Thyroid gland (tissue), 4 donors: Measurements from ENCODE around the gene SLC30A3. TPM values are rescaled to one million over a fixed set of nuclear protein-coding genes. Genes with fewer than 3 reads are reported as not detected.

Experiments
- DNase-seq, 2 donors: peaks; one replicate each; pipeline ENCODE4 v3.0.0-alpha.2; 2019
- H3K27ac ChIP-seq, 3 donors: fragments of 200-600 bp; sonication (generic); 1 replicate in 2 of 3; 2 replicates in 1 of 3; pipeline ENCODE4 v1.5.1; 2016 to 2019; ENCODE audit warnings: mild to moderate bottlenecking in 1 of 3, moderate library complexity in 1 of 3
- H3K27me3 ChIP-seq: fragments of 200-600 bp; sonication (generic); one replicate; pipeline ENCODE4 v1.5.1; 2019
- H3K36me3 ChIP-seq, 2 donors: fragments of 200-600 bp; sonication (generic); one replicate each; pipeline ENCODE4 v1.5.1; 2016 to 2019
- H3K4me1 ChIP-seq, 2 donors: fragments of 200-600 bp; sonication (generic); one replicate each; pipeline ENCODE4 v1.5.1; 2017 to 2019
- H3K4me3 ChIP-seq, 3 donors: fragments of 200-600 bp; sonication (generic); replicated peaks in 1 of 3; 1 replicate in 2 of 3; 2 replicates in 1 of 3; pipeline ENCODE4 v1.5.1; 2016; ENCODE audit warnings: mild to moderate bottlenecking in 1 of 3
- H3K9me3 ChIP-seq: fragments of 200-600 bp; sonication (generic); one replicate; pipeline ENCODE4 v1.5.1; 2017
- POLR2A ChIP-seq, 2 donors: fragments of 450-650 bp; IDR thresholded peaks; one replicate each; pipeline ENCODE4 v1.6.1; 2017; ENCODE audit warnings: antibody characterized with exemption in 2 of 2, mild to moderate bottlenecking in 2 of 2, moderate library complexity in 1 of 2
- WGBS, 2 donors: methylation state at CpG; one replicate each; pipeline ENCODE4 v1.1.5; 2017; 5-methylcytosine and 5-hydroxymethylcytosine counted together
- intact Hi-C: fragments of 100-400 bp; cut with DNase I; formaldehyde crosslinking; loops from one replicate; pipeline ENCODE4 v1.15.1; 2023
- total RNA-seq, 4 donors: library from RNA; depleted of rRNA; stranded (reverse); fragments of >200 nt; gene quantifications; one replicate each; pipeline ENCODE4 v1.2.3, GENCODE V29; 2016
- TF ChIP-seq, protein P1 (sequence below), 6 experiments: fragments of 200-600 bp in 3 of 6; fragments of 450-650 bp in 3 of 6; sonication (generic) in 3 of 6; IDR thresholded peaks; one replicate each; pipeline ENCODE4 v1.5.1; 2016 to 2019; ENCODE audit warnings: antibody characterized with exemption in 6 of 6, mild to moderate bottlenecking in 2 of 6, inconsistent platforms in 1 of 6, moderate library complexity in 1 of 6

The SLC30A3 gene
- total RNA-seq, 4 donors from 2014 or later, result 0.33 to 0.98 (median 0.80) TPM

DNA sequence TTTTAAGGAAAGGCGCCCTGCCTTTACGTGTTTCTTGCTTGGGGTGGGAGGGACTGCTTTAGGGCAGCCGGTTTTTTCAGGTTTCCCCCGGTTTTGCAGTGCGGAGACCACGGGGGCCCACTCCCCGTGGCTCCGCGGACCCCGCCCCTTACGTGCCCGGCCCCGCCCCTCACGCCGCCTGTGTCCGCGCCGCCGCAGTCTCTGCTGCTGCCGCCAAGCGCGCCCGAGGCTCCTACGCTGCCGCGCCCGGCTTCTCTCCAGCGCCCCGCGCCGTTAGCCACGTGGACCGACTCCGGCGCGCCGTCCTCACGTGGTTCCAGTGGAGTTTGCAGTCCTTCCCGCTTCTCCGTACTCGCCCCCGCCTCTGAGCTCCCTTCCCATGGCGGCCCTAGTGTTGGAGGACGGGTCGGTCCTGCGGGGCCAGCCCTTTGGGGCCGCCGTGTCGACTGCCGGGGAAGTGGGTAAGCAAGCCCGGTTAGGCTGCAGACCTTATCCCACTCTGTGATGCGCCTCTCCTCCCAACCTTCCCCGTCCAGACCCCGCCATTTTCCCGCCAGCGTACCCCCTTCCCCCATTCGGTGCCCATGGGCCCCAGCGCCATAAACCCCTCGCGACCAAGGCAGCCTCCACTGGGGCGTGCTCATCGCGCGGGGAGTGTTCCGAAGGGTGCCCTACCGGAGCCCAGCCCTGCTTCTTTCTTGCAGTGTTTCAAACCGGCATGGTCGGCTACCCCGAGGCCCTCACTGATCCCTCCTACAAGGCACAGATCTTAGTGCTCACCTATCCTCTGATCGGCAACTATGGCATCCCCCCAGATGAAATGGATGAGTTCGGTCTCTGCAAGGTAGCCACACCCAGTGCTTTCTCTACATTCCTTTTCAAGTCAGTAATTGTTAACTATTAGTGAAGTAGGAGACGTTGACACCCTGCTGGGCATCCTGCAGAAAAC, 45.4 kb downstream of the SLC30A3 start, which contains the start of gene CAD:
Gene CAD (plus strand): TSS at position 197 of the 949 bp plus-strand sequence. CDS start 183 bp downstream, at position 380.
- Histone ChIP-seq H3K9me3 (no peaks in the 10 kb centered on the region), H3K4me3 (peak within 1 kb of the TSS; percentile 37 to 76 (median 64)), H3K36me3 (peaks cover 0 to 12% of the 10 kb centered on the region in 2 donors), H3K27me3 (no peaks in the 10 kb centered on the region), H3K27ac (peak within 1 kb of the TSS in 2 of 3 donors; percentile 30 to 47), H3K4me1 (peaks cover 14 to 20% of the 10 kb centered on the region in 2 donors)
- intact Hi-C loops, result no loop called here
- 1 to 4% methylated on average over 35 to 40 of the region's 72 CpGs for WGBS, 2 donors
- TF ChIP-seq POLR2A (IDR thresholded peaks at IDR 0.05), result peak in 1 of 2 donors; percentile 41
- TF ChIP-seq, protein P1, sequence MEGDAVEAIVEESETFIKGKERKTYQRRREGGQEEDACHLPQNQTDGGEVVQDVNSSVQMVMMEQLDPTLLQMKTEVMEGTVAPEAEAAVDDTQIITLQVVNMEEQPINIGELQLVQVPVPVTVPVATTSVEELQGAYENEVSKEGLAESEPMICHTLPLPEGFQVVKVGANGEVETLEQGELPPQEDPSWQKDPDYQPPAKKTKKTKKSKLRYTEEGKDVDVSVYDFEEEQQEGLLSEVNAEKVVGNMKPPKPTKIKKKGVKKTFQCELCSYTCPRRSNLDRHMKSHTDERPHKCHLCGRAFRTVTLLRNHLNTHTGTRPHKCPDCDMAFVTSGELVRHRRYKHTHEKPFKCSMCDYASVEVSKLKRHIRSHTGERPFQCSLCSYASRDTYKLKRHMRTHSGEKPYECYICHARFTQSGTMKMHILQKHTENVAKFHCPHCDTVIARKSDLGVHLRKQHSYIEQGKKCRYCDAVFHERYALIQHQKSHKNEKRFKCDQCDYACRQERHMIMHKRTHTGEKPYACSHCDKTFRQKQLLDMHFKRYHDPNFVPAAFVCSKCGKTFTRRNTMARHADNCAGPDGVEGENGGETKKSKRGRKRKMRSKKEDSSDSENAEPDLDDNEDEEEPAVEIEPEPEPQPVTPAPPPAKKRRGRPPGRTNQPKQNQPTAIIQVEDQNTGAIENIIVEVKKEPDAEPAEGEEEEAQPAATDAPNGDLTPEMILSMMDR (IDR thresholded peaks at IDR 0.05), result peak in 4 of 6 experiments; percentile 22 to 43 (median 34)
- peak; percentile 79 to 80 for DNase-seq

- peaks cover 14 to 20% of the 10 kb centered on the region in 2 donors for H3K4me1 ChIP-seq
- no peak for TF ChIP-seq POLR2A (IDR thresholded peaks at IDR 0.05)
- TF ChIP-seq, protein P1 (IDR thresholded peaks at IDR 0.05), result no peak
- DNase-seq, result no peak
- 86 to 90% methylated on average over 13 of the region's 13 CpGs for WGBS, 2 donors
- H3K36me3 ChIP-seq, result peaks cover 0 to 9% of the 10 kb centered on the region in 2 donors
- no peaks in the 10 kb centered on the region for H3K9me3 ChIP-seq
- peak overlapping the region in 1 of 3 donors; percentile 47 for H3K27ac ChIP-seq
- no peaks in the 10 kb centered on the region for H3K27me3 ChIP-seq
- H3K4me3 ChIP-seq, result peak overlapping the region in 2 of 3 donors; percentile 37 to 64
- intact Hi-C loops, result no loop called here
These were observed 46.3 kb downstream of the SLC30A3 start for GRCh38 chr2:27216416-27217137.

DNA sequence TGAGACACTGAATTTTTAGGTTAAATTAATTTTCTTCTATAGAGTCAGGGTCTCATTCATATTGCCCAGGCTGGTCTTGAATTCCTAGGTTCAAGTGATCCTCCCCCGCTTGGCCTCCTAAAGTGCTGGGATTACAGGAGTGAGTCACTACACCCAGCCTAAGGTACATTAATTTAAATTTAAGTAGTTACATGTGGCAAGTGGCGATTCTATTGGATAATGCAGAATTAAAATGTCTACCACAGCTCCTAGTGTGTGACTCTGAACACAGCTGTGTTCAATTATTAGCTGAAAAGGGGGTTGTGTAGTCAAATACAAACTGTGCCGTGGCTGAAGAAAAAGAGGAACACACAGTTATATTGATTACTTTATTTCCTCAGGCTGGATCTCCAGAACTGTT, 47.9 kb downstream of the SLC30A3 start:
- H3K4me1 ChIP-seq, result peaks cover 20 to 25% of the 10 kb centered on the region in 2 donors
- no peak for DNase-seq
- peaks cover 0 to 9% of the 10 kb centered on the region in 2 donors for H3K36me3 ChIP-seq
- H3K27me3 ChIP-seq, result no peaks in the 10 kb centered on the region
- WGBS, 2 donors, result 85 to 94% methylated on average over 3 of the region's 3 CpGs
- no peak for TF ChIP-seq POLR2A (IDR thresholded peaks at IDR 0.05)
- TF ChIP-seq, protein P1 (IDR thresholded peaks at IDR 0.05), result no peak
- no peaks in the 10 kb centered on the region for H3K9me3 ChIP-seq
- intact Hi-C loops, result no loop called here
- no peak overlapping the region for H3K4me3 ChIP-seq
- H3K27ac ChIP-seq, result no peak overlapping the region

GRCh38 chr2:27212626-27213471, 50.0 kb downstream of the SLC30A3 start:
- intact Hi-C loops, result no loop called here
- 9 to 10% methylated on average over 34 of the region's 34 CpGs for WGBS, 2 donors
- no peaks in the 10 kb centered on the region for H3K27me3 ChIP-seq
- no peaks in the 10 kb centered on the region for H3K9me3 ChIP-seq
- H3K4me3 ChIP-seq, result peak overlapping the region; percentile 34 to 67 (median 54)
- H3K4me1 ChIP-seq, result peaks cover 16 to 20% of the 10 kb centered on the region in 2 donors
- peak overlapping the region; percentile 93 to 96 (median 95) for H3K27ac ChIP-seq
- no peak for DNase-seq
- no peak for TF ChIP-seq POLR2A (IDR thresholded peaks at IDR 0.05)
- TF ChIP-seq, protein P1 (IDR thresholded peaks at IDR 0.05), result no peak
- peaks cover 0 to 9% of the 10 kb centered on the region in 2 donors for H3K36me3 ChIP-seq
